ENCODE measurements around the gene CACNA1I. TPM values are rescaled to one million over a fixed set of nuclear protein-coding genes. Genes with fewer than 3 reads are reported as not detected.

Gene CACNA1I
- total RNA-seq, 2 donors from 2014 or later = 0.08 TPM; not detected in 1

DNA sequence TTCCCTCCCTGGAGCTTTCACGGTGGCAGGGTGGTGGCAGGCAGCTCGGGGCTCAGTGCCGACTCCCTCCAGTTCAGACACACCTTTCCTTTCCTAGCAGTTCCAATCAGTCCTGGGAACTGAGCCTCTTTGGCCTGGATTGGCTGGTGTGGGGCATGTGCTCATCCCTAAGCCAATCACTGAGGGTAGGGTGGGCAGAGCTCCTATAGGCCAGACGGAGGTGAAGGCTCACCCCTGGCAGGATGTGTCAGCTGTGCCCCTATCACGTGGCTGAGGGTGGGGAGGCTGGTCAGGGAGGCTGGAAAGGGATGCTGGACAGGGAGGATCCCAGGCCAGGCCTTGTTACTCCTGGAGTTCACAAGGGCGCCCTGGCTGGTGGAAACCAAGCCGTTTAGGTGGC, 40.2 kb downstream of the CACNA1I start:
- H3K9me3 ChIP-seq = peaks cover 0 to 5% of the 10 kb centered on the region in 2 donors
- no peaks in the 10 kb centered on the region for H3K27me3 ChIP-seq
- no peak overlapping the region for H3K27ac ChIP-seq
- DNase-seq (ENCODE audit: low spot score) = no peak
- no peaks in the 10 kb centered on the region for H3K36me3 ChIP-seq
- no peak overlapping the region for H3K4me3 ChIP-seq
- no peak for TF ChIP-seq CTCF (IDR thresholded peaks at IDR 0.05)
- no peaks in the 10 kb centered on the region for H3K4me1 ChIP-seq

DNA sequence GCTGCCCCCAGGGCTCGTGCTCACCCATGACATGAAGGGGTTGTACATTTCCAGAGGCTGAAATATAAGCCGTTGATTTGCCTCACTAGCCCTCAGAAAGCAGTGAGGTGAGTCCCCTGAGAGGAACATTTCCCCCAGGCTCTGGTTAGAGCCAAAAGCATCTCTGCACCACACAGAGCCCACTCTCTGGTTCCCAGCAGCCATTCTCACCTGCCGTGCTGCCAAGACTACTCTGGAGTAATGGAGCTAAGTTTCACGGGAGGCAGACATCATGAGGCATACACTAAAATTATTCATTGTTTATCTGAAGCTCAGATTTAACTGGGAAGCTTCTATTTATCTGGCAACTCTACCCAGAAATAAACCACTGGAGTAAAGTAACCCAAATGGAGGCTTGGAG, 40.8 kb downstream of the CACNA1I start:
- Histone ChIP-seq H3K4me3 (no peak overlapping the region), H3K36me3 (no peaks in the 10 kb centered on the region), H3K27me3 (no peaks in the 10 kb centered on the region), H3K4me1 (no peaks in the 10 kb centered on the region), H3K27ac (no peak overlapping the region), H3K9me3 (peaks cover 0 to 5% of the 10 kb centered on the region in 2 donors)
- no peak for TF ChIP-seq CTCF (IDR thresholded peaks at IDR 0.05)
- no peak for DNase-seq (ENCODE audit: low spot score)

- TF ChIP-seq CTCF (IDR thresholded peaks at IDR 0.05) = no peak
- Histone ChIP-seq H3K4me1 (no peaks in the 10 kb centered on the region), H3K27me3 (peaks cover 0 to 4% of the 10 kb centered on the region in 2 donors), H3K9me3 (peaks cover 0 to 5% of the 10 kb centered on the region in 2 donors), H3K4me3 (no peak overlapping the region), H3K27ac (no peak overlapping the region), H3K36me3 (no peaks in the 10 kb centered on the region)
- no peak for DNase-seq (ENCODE audit: low spot score)
Measured at GRCh38 chr22:39612811-39613548, 42.4 kb downstream of the CACNA1I start.

DNA sequence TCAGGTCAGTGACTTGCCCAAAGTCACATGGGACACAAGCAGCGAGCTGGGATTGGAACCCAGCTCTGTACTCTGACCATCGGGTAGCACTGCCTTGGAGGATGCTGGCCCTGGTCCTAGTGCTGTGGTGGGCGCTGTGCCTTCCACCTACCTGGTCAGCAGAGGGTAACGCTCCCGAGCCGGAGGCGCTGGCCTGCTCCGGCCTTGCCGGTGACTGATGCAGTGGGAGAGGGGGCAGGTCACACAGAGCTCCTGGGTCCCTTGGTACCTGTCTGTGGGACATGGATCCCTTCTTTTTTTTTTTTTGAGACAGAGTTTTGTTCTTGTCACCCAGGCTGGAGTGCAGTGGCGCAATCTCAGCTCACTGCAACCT, 43.0 kb downstream of the CACNA1I start:
- Histone ChIP-seq H3K27ac (no peak overlapping the region), H3K27me3 (peaks cover 0 to 4% of the 10 kb centered on the region in 2 donors), H3K36me3 (no peaks in the 10 kb centered on the region), H3K4me3 (no peak overlapping the region), H3K9me3 (peaks cover 0 to 5% of the 10 kb centered on the region in 2 donors), H3K4me1 (no peaks in the 10 kb centered on the region)
- TF ChIP-seq CTCF (IDR thresholded peaks at IDR 0.05) = no peak
- no peak for DNase-seq (ENCODE audit: low spot score)

- H3K9me3 ChIP-seq = peaks cover 0 to 5% of the 10 kb centered on the region in 2 donors
- no peak for DNase-seq (ENCODE audit: low spot score)
- no peaks in the 10 kb centered on the region for H3K36me3 ChIP-seq
- no peak overlapping the region for H3K27ac ChIP-seq
- no peak overlapping the region for H3K4me3 ChIP-seq
- H3K27me3 ChIP-seq = peaks cover 0 to 4% of the 10 kb centered on the region in 2 donors
- no peak for TF ChIP-seq CTCF (IDR thresholded peaks at IDR 0.05)
- no peaks in the 10 kb centered on the region for H3K4me1 ChIP-seq
Measured at GRCh38 chr22:39614442-39614841, 43.9 kb downstream of the CACNA1I start.

- Histone ChIP-seq H3K27ac (no peak overlapping the region), H3K27me3 (peaks cover 0 to 4% of the 10 kb centered on the region in 2 donors)
- TF ChIP-seq CTCF (IDR thresholded peaks at IDR 0.05) = no peak
Measured at GRCh38 chr22:39616051-39616450, 45.5 kb downstream of the CACNA1I start.

More at GRCh38 chr22:39616051-39616450, 45.5 kb downstream of the CACNA1I start:
- Histone ChIP-seq H3K4me3 (no peak overlapping the region), H3K9me3 (peaks cover 0 to 5% of the 10 kb centered on the region in 2 donors), H3K4me1 (no peaks in the 10 kb centered on the region), H3K36me3 (no peaks in the 10 kb centered on the region)
- no peak for DNase-seq (ENCODE audit: low spot score)

Measured in right atrium auricular region (tissue), 2 donors.